Retinal pigment epithelial cell (primary cell): Measurements from ENCODE around the gene RNF40.

Source experiments
- DNase-seq: peaks from one replicate; pipeline ENCODE4 v3.0.0-alpha.2; 2010; ENCODE audit warnings: low read depth
- H3K4me3 ChIP-seq: 2 replicates; pipeline ENCODE4 v1.5.1; 2011; ENCODE audit warnings: mild to moderate bottlenecking, low read length, control low read depth, moderate library complexity
- TF ChIP-seq, protein P1 (sequence below): conservative IDR thresholded peaks from 2 replicates; pipeline ENCODE4 v1.5.1; 2011; ENCODE audit warnings: low read depth, low read length, control low read depth, inconsistent platforms

The RNF40 gene

DNA sequence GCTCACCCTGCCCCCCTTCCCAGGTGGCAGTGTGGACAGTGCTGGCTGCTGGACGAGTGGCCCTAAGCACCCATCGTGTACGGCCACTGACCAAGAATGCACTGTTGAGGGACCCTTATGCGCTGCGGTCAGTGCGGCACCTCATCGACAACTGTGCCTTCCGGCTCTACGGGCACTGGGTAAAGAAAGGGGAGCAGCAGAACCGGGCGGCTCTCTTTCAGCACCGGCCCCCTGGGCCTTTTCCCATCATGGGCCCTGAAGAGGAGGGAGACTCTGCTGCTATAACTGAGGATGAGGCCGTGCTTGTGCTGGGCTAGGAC is 5.4 kb upstream of the RNF40 start:
- DNase-seq: no peak
- H3K4me3 ChIP-seq: no peak overlapping the region
- TF ChIP-seq, protein P1, sequence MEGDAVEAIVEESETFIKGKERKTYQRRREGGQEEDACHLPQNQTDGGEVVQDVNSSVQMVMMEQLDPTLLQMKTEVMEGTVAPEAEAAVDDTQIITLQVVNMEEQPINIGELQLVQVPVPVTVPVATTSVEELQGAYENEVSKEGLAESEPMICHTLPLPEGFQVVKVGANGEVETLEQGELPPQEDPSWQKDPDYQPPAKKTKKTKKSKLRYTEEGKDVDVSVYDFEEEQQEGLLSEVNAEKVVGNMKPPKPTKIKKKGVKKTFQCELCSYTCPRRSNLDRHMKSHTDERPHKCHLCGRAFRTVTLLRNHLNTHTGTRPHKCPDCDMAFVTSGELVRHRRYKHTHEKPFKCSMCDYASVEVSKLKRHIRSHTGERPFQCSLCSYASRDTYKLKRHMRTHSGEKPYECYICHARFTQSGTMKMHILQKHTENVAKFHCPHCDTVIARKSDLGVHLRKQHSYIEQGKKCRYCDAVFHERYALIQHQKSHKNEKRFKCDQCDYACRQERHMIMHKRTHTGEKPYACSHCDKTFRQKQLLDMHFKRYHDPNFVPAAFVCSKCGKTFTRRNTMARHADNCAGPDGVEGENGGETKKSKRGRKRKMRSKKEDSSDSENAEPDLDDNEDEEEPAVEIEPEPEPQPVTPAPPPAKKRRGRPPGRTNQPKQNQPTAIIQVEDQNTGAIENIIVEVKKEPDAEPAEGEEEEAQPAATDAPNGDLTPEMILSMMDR: no peak

DNA sequence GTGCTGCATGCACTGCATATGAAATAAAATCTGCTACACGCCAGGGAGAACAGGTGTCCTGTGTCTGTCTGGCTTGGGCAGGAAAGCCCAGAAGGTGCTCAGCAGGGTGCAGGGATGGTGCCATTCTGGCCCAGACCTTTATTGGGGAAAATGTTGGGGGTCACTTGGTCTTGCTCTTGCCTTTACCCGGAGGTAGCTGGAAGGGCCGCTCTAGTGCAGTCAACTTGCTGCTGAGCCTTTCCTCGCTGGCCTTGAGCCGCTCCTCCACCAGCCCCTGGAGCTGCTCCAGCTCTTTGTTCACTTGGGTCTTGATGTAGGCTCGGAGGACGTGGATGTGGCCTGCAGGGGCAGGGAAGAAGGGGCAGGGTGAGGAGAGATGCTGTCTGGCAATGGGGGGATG is 4.8 kb upstream of the RNF40 start:
- TF ChIP-seq, protein P1: no peak
- H3K4me3 ChIP-seq: no peak overlapping the region
- DNase-seq: no peak

DNA sequence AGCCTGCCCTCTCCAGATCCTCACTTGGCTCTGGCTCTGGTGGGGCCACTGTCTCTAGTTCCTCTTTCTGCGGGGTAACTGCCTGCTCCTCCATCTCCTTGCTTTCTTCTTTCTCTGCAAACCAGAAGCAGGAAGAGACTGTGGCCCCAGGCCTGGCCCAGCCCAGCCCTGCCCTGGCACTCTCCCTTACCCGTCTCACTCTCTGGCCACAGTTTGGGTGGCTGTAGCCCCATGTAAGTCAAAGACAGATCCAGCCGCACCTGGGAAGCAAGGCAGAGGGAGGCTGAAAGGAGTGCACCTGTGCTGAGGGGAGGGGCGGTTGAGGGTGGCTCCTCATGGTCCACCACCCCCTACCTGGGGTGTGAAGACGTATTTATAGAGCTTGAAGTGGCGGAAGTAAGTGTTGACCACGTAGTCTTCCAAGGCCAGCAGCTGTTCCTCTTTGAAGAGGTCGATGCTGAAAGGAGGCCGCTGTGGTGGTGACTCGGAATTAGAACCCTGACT is 3.1 kb upstream of the RNF40 start:
- TF ChIP-seq, protein P1: no peak
- no peak for DNase-seq

DNA sequence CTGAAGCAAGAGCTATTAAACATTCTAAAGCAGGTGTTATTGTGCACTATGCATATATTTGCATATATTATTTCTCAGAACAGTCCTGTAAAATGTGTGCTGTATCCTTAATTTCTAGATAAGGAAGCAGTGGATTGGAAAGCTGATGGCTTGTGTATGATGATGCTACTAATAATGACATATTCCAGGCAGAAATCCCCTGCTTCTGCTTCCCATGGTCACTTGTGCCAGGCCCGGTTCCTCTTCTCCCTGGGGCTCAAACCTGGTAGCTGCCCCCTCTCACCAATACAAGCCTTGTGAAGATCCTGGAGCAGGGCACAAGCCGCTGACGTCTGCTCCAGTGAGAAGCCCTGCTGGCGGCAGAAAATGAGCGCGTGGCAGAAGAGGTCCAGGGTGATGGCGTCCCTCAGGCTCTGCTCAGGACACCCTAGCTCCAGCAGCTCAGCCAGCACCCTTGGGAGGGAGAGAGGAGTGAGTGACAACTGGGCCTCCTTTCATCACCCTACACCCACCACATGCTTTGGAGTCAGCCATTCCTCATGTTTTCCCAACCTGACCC is 2.0 kb upstream of the RNF40 start:
- TF ChIP-seq, protein P1: no peak
- no peak for DNase-seq
- H3K4me3 ChIP-seq: no peak overlapping the region

More for the DNA sequence above, 3.1 kb upstream of the RNF40 start:
- H3K4me3 ChIP-seq: no peak overlapping the region

DNA sequence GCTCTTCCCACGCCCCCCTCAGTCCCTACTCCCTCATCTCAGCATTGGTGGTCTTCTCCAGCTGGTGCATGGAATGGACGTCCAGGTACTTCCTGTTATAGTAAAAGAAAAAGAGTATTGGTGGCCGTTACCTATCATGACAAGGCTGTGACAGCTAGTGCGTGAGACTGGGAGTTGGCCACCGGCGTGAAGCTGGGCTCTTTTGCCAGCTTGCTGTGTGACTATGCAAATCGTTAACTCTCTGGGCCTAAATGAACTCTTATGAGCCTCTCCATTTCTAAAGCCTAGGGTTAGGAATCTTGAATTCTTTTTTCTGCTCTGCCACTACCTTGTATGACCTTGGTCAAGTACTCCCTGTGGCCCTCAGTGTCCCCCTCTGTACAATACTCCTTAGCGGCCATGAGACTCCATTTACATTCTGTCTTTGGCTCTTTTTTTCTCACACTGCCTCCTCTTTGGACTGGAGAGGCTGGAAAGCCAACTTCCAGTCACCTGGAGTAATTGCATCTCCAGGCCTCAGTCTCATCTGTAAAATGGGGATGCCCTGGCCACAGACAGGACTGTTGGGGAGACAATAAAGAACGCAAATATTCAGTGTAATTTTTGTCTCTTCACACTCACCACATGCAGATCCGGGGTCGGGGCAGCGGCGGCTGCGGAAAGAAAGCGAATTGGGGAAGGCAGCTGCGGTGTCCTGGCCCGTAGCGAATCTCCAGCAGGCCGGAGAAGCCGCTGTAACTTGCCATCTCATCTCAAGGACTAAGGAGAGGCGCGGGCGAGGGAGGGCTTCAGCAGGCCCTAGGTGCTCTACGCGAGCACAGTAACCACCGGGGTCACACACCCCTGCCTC is 1.3 kb upstream of the RNF40 start:
- DNase-seq: no peak
- peak overlapping the region; percentile 95 for H3K4me3 ChIP-seq

DNA sequence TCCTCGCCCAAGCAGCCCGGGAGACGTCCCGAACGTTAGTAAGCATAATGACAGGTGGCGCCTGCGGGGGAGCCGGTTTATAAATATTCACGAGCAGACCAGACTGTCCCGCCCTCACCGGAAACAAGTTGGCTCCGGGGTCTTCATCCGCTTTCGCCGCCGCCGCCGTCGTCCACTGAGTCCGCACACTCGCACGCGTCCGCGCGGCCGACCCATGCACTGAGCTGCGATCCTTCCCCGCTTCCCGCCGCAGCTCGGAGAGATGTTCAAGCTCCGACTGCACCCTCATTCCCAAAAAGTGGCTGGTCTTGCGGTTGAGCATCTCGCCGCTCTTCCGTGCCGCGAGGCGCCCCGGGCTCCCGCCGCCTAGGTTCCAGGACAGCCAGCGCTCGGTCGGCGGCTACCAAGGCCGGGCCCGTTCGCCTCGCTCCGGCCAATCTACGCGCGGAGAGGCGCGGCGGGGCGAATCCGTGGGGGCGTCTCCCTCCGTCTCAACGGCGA is 645 bp upstream of the RNF40 start:
- TF ChIP-seq, protein P1: no peak
- DNase-seq: no peak
- H3K4me3 ChIP-seq: peak overlapping the region; percentile 95

More for the DNA sequence above, 1.3 kb upstream of the RNF40 start:
- TF ChIP-seq, protein P1: no peak
